Stimulated activated CD4-positive, alpha-beta T cell treated with anti-CD3 and anti-CD28 coated beads, Interleukin-15, amount 100 ng/mL, for 48 hours (primary cell): ENCODE data around the gene CYTH4.
"Not testable (repeated sequence)": the region's sequence is repeated elsewhere in the genome, so short reads cannot be mapped to it uniquely, and the experiment has no call there.

Experiments
- DNase-seq, 2 donors: peaks; one replicate each; pipeline ENCODE4 v3.0.0-alpha.2; 2020; ENCODE audit warnings: low read depth in 2 of 2

The CYTH4 gene

DNA sequence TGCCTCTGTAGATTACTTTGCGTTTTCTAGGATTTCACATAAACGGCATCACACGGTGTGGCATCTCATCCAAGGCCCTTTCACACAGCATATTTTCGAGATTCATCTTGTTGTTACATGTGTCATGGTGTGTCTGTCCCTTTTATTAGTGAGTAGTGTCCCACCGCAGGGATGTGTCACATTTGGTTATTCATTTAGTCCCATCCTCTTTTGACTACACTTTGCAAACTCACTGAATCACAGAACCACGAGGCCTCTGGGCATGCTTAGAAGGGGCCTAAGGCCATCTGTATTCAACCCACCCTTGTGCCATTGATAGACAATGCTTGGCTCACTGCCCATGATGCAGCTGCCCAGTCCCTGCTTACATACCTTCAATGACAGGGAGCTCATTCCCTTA lies 34.1 kb upstream of the CYTH4 start:
- DNase-seq: no peak

DNA sequence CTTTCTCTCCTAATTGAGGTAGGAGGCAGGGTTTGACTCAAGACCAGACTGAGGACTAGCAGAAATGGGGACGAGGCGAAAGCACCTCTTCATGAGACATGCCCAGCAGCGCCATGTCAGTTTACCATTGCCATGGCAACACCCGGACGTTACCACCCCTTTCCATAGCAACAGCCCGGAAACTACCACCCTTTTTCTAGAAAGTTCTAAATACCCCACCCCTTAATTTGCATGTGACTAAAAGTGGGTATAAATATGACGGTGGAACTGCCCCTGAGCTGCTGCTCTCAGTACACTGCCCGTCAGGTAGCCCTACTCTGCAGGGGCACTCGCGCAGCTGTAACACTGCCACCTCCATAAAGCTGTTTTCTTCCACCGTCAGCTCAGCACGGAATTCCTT lies 32.3 kb upstream of the CYTH4 start:
- DNase-seq: no peak

DNA sequence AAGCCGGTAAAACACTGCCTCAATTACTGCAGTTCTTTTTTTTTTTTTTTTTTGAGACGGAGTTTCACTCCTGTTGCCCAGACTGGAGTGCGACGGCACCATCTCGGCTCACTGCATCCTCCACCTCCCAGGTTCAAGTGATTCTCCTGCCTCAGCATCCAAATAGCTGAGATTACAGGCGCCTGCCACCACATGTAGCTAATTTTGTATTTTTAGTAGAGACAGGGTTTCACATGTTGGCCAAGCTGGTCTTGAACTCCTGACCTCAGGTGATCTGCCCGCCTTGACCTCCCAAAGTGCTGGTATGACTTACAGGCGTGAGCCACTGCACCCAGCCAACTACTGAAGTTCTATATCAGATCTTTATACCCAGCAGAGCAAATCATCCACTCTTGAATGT lies 30.5 kb upstream of the CYTH4 start:
- DNase-seq: not testable (repeated sequence)

DNA sequence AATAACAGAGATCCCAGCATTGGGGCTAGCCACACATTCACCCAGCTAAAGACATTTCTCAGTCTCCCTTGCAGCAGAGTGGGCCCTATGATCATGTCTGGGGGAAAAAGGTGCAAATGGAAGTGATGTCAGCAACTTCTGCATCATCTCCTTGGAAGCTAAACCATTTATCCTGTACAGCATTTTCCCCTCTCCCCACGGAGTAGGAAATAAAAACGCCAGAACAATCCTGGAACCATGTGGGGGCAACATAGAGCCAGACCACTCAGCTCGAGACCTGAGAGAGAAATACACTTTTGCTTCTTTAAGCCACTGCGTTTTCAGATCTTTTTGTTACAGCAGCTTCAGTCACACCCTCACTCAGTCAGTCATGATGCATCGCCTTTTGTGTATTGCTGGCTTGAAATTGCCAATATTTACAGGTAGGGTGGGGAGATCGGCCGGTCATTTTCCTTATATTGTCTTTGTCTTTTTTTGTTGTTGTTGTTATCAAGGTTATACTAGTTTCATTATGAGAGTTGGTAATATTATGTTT lies 29.1 kb upstream of the CYTH4 start:
- no peak for DNase-seq

DNA sequence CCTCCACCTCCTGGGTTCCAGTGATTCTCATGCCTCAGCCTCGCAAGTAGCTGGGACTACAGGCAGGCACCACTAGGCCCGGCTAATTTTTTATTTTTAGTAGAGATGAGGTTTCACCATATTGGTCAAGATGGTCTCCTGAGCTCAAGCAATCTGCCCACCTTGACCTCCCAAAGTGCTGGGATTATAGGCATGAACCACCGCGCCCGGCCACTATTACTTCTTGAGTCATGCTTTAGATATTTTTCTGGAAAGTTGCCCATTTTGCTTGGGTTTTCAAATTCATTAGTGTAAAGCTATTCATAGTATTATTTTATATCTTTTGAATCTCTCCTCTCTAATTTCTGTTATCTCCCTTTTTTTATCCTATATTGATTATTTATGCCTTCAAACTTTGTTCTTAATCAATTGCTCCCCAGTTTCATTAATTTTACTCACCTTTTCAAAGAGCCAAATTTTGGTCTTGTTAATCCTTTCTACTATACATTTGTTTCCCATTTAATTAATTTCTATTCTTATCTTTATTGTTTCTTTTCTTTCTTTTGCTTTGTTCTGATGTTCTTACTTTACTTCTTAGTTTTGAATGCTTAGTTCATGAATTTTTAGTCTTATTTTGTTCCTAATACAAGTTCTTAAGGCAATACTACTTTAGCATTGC lies 28.0 kb upstream of the CYTH4 start:
- no peak for DNase-seq

DNA sequence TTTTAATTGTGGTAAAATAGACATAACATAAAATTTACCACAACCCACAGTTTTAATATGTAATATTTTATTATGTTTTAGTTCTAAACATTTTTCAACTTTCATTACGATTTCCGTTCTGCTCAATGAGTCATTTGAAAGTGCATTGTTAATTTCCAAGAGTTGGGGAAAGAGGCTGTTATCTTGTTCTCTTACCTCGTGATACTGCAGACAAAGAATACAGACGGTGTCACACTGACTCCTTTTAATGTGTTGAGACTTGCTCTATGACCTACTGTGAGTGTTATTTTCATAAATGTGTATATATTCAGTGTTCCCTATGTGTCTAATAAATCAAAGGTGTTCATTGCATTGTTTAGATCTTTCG lies 27.5 kb upstream of the CYTH4 start:
- DNase-seq: no peak

DNA sequence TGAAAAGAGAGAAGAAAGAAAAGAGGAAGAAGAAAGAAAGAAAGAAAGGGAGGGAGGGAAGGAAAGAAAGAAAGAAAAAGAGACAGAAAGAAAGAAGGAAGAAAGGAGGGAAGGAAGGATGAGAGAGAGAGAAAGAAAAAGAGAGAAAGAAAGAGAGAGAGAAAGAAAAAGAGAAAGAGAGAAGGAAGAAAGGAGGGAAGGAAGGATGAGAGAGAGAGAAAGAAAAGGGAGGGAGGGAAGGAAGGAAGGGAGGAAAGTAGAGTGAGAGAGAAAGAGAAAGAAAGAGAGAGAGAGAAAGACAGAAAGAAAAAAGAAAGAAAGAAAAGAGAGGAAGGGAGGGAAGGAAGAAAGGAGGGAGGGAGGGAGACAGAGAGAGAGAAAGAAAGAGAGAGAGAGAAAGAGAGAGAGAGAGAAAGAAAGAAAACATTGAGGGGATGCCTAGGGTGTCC lies 26.7 kb upstream of the CYTH4 start:
- no peak for DNase-seq

DNA sequence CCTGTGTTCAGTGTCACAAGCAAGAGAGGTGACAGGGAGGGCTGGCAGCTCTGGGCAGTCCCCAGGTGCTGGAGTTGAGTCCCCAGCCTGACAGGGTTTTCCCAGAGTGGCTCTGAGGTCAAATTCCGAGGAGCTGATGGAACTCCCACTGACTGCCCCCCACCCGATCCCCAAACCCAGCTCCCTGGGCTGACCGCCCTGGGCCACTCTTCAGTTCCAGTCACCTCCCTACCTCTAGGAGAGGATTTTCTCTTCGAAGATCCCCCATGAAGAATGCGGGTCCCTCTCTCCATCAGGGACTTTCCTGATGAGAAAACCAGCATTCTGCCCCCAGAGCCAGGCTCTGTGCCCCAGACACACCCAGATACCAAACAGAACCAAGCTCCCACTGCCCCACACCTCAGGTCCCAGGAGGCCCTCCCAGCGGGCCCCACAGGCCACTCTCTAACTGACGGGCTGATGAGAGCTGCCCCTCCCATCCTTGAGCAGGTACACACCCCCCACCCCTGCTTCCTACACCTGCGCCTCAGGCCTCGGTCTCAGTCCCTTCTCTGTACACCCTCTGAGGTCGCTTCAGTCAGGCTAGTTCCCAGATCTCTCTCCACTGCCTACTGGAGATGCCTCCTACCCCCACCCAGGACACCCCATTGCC lies 26.1 kb upstream of the CYTH4 start:
- DNase-seq: no peak

DNA sequence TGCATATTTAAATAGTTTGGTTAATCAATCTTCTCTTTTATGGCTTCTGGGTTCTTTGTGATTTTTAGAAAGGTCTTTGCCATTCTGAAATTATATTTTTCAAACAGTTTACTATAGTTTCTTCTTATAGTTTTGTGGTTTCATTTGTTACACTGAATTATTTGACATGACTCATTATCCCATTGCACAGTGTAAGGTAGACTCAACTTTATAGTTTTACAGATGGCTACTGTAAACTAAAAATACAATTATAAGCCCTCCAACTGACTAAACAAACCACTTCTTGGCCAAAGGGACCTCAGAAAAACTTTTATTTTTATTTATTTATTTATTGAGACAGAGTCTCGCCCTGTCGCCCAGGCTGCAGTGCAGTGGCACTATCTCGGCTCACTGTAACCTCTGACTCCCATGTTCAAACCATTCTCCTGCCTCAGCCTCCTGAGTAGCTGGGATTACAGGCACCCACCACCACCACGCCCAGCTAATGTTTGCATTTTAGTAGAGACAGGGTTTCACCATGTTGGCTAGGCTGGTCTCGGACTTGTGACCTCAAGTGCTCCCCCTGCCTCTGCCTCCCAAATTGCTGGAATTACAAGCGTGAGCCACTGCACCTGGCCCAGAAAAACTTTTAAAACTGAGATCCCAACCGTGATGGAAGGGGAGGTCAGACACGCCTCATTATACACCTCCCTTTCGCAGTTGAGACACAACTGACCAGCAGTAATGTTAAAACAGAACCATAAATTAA lies 24.1 kb upstream of the CYTH4 start:
- no peak for DNase-seq

DNA sequence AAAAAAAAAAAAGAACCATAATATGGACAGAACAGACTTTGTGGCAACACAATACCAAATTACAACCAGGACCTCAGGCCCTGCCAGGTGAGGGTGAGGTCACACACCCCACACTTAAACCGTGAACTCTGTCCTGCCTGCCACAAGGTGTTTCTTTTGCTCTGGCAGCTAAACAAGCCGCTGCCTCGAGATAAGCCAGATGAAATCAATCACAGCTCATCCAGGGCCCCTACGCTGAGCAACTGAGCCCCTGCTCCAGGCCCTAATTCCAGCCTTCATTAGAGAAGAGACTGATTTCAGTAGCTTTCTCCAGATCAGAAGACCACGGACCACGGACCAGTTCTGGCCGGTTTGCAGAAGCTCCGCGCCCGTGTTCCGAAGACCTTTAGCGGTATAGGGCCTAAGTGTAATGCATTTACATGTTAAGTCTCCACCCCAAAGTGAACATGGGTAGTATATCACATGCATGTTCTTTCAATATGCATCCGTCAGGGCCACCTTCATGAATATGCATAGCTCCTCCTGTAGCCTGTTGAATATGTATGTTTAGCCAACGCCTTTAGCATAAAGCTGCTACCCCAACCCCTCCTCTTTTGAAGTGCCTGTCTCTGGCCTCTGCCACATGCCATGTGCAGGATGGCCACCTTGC lies 23.4 kb upstream of the CYTH4 start:
- DNase-seq: no peak

DNA sequence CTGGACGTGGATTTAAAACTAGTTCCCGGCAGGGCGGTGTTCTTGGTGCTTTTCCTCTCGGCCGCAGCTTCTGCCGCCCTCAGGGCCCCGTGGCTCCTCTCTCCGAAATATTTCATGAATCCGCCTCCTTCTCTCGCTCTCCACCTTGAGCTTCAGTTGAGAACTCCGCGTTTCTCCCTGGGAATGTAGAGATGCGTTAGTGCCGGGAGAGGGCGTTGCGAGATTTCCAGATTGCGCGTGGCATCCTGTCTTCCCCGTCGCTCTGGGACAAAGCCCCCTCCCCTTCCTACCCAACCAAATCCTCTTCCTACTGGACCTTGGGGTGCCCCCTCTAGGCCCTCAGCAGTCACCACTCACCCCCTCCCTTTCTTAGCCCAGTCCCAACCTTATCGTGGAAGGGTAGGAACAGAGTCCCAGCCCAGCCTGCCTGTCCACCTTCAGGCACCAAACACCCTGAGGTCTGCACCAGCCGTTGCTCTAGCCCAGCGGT lies 22.7 kb upstream of the CYTH4 start:
- no peak for DNase-seq

DNA sequence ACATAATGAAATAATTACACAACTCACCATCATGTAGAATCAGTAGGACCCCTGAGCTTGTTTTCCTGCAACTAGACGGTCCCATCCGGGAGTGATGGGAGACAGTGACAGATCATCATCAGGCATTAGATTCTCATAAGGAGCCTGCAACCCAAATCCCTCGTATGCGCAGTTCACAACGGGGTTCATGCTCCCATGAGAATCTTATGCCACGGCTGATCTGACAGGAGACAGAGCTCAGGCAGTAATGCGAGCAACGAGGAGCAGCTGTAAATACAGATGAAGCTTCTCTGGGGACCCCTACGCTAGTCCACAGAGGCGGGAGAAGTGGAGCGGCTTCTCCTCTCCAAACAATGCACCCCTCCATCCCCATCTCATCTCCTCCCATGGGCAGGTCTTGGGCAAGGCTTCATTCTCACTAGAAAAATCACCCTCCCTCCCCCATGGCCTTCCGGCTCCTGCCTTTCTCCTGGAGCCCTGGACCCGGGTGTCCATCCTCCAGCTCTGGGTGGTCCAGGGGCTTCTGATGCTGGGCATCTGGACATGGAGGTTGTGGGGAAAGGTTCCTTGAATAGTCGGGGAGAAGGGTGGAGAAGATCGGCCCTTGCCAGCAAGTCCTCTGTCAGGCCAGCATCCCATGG lies 22.0 kb upstream of the CYTH4 start:
- DNase-seq: no peak

DNA sequence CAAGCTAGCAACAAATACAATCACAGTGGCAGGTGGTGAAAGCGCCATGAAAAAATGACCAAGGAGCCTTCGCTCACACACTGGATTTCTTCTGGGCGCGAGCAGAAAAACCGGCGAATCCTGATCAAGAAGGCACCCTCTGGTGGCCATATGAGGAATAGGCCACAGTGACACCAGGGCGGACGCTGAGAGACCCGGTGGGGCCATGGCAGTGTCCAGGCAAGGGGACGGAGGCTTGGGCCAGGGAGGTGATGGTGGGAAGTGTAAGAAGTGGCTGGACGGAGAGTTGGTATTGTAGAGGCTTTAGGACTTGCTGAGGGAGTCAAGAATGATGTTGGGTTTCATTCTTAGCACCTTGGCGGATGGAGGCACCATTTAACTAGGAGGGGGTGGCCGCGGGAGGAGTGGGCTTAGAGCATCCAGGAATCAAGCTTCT lies 21.4 kb upstream of the CYTH4 start:
- peak; percentile 38 to 52 for DNase-seq

DNA sequence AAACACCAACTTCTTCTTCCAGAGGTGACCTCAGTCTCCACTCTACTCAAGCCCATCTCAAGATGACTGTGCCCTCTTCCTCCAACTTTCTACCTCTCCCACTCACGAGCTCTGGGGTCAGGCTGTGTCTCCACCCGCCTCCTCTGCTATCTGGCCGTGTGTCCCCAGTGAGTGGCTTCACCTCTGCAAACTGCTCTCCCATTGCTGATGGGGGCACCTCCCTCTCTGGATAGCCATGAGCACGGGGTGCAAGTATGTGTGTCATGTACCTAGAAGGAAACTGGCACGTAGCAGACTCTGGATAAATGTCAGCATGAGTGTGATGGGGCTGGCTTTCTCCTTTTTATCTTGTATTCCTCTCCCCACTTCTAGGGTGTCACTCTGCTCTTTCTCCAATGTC lies 20.0 kb upstream of the CYTH4 start:
- no peak for DNase-seq

DNA sequence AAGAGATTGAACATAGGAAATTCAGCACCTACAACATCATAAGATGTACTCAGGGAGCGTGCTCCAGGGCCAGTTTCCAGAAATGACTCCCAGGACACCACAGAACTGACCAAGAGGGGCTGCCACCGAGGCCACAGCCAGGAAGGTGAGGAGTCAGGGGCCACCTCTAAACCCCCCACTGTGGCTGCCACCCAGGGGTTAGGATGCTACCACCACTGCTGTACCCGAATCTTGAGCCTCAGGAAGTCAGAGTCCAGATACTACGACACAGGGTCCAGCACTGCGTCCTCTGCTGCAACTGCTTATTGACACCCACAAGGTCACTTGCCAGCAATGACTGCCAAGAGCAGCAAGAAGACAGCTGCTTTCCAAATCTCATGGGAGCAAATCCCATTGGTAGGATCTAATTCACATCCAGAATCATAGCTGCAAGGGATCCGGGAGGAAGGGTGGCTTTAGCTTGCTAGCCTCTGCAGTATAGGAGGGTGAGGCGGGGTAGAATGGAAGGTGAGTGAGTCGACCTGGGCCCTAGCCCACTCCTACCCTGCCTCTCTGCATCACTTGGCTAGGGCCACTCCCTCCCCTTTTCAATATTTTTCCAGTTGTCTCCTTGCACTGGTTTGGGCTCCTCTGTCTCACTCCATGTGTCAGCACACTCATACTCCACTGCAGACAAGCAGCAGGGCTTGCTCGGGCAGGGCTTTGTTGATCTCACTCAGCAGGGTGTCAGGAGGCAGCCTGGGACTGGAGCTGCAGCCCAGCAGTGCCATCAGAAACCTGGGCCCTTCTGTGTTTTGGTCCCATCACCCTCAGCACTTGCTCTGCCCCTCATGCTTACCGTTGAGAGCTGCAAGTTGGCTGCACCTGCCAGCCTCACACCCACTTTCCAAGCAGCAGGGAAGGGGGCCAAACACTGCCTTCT lies 18.1 kb upstream of the CYTH4 start:
- DNase-seq: no peak

DNA sequence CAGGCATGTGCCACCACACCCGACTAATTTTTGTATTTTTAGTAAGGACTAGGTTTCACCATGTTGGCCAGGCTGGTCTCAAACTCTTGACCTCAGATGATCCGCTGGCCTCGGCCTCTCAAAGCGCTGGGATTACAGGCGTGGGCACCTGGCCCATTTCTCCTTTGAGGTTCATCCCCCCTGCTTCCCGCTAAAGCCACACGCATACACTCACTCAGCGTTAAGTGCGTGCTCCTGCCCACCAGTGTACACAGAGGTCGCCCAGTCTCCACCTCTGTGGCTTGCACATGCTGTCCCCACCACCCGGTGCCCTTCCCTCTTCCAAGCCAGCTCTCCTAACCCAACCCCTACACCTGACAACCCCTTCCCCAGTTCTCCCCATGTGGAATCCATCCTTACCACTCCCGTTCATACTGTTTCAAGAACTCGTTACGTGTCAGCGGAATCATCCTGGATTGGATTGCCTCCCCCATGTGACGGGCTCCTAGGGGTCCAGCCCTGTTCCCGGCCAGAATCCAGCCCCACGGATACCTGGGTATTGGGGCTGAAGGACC lies 15.7 kb upstream of the CYTH4 start:
- DNase-seq: no peak

DNA sequence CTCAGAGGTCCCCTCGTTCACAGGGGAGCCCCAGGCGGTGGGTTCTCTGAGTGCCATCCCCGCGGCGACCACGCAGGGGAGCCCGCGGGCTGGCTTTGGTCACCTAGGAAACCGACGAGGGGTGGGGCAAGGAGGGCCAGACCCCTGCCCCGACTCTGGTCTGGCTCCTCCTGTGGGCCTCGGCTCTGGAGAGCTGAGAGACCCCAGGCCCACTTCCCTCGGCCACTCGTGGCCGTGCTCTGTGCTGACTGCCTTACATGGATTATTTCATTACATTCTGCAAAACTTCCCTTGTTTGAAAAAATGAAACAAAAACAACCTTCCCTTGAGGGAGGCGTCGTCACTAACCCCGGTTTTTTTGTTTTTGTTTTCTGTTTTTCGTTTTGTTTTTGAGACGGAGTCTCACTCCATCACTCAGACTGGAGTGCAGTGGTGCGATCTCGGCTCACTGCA lies 15.1 kb upstream of the CYTH4 start:
- DNase-seq: peak; percentile 39 to 66

DNA sequence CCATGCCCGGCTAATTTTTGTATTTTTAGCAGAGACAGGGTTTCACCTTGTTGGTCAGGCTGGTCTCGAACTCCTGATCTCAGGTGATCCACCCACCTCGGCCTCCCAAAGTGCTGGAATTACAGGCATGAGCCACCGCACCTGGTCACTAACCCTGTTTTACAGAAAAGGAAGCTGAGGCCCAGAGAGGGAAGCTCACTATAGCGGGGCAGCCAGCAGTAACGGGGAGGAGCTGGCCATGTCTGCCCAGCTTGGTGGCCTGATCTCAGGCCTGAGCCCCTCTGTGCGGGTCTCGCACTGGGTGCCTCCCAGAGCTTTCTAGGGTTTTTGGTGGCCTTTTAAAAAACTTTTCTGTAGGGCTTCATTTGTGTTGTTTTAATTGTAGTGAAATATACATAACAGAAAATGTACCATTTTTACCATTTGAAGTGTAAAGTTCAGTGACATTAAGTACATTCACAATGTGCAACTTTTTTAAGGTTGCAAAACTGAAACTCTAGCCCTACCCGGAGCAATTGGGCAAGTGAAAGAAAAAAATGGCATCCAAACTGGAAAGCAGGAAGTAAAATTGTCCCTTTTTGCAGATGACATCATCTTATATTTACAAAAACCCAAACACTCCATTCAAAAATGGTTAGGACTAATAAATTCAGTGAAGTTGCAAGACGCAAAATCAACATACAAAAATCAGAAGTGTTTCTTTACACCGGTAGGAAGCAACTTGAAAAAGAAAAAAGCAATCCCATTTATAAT lies 14.5 kb upstream of the CYTH4 start:
- no peak for DNase-seq

DNA sequence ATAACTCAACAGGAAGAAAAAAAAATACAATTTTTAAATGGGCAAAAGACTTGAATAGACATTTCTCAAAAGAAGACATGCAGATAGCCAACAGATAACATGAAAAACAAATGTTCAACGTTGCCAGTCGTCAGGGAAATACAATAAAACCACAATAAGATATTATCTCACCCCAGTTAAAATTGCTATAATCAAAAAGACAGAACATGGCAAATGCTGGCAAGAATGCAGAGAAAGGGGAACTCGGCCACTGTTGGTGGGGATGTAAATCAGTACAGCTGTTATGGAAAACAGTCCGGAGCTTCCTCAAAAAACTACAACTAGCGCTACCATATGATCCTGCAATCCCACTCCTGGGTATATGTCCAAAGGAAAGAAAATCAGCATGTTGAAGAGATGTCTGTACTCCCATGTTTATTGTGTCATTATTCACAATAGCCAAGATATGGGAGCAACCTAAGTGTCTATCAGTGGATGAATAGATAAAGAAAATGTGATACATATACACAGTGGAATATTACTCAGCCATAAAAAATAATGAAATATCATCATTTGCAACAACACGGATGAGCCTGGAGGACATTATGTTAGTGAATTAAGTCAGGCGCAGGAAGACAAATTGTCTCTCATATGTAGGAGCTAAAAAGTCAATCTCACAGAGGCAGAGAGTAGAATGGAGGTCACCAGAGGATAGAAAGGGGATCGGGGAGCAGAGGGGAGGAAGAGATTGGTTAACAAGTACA lies 12.2 kb upstream of the CYTH4 start:
- DNase-seq: no peak
